NCI-H128 (cell line): ENCODE measurements around the gene OLFML2B.

ENCODE experiments used
- DNase-seq: peaks from one replicate; lab custom pipeline; 2025; ENCODE audit not compliant: unreplicated experiment; lab: John Stamatoyannopoulos, UW

The OLFML2B gene

DNA sequence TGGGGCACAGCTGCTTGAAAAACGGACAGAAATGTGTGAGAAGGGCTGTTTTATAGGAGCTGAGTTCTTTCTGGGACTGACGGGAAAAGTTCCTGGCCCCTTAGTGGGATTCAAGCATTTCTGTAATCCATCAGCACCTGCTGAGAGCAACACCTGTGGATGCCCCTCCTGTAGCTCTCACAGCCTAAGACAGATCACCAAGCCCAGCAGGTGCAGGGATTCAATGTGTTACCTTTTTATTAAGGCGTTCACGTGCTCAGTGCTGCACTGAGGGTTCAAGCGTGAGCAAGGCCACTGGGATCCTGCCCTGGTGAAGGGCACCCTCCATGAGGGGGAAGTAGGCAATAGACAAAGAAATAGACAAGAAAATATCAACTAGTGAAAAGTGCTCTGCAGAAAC, 14.9 kb downstream of the OLFML2B start:
- DNase-seq, result no peak

DNA sequence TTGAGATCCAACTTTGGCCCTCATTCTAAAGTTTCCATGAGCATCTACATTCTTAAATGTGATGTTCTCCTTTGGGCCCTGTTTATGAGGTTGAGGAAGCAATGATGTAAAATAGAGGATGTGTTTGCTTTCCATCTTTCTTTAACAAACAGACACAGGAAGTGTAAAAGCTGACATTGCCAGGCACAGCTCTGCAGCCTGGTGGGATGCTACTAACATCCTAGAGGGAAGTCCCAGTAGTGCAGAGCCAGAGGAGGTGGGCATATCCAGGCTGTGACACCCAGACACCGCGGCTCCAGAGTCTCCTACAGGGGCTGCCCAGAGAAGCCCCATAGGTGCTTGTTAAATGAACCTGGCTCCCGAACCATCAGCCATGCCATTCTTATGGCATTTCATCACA, 16.2 kb downstream of the OLFML2B start:
- DNase-seq, result no peak

DNA sequence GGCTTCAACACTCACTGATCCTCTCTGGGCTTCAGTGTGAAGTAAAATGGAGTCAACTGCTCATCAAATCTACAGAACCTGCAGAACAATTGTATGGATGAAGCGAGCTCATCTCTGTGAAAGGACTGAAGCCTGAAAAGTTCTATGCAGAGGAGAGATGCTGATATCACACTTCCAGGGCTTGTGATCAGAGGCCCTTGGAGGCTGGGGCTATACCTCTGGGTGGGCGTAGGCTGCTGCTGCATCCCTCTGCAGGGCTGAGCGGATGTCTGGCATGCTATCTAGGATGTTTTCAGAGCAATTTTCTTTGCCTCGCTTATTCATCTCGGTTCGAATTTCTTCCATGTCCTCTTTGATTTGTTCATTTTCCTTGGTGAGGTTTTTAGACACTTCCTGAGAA, 17.6 kb downstream of the OLFML2B start:
- no peak for DNase-seq

DNA sequence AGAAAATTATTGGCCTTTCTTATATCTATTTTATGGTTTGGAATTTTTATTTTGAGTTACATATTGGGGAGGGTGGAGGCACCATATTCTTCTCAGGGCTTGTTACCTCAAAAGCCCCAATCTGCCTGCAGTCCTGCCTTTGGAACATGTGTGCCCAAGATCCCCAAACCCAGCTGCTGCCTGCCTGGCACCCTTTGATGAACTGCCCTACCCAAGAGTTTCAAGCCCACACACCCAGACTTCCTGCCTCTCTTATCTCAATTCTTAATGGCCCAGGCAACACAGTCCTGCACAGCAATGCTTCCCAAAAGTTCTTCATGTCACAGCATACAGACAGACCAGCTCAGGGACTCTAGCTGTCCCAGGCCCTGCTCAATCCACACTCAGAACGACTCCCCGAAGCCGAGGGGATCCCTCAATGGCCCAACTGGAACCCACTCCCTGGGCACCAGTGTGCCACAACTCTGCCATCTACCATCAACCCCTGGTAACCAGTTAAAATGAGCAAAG, 19.2 kb downstream of the OLFML2B start:
- no peak for DNase-seq

DNA sequence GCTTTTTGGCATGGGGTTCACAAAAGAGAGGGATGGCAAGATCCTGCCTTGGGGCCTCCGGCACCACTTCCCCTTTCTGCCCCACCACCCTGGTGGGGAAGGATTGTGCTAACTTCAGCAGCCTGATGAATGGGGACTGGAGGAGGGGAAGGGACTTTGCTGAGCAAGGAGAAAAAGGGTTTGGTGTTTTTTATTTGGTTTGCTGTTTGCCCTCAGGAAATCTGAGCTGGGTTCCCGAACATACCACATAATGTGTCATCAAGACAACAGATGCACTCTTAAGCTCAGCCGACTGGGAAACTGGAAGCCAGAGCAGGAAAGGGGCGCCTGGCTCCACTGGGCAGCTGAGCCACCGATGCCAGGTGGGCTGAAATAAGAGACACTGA, 19.8 kb downstream of the OLFML2B start:
- DNase-seq, result no peak

DNA sequence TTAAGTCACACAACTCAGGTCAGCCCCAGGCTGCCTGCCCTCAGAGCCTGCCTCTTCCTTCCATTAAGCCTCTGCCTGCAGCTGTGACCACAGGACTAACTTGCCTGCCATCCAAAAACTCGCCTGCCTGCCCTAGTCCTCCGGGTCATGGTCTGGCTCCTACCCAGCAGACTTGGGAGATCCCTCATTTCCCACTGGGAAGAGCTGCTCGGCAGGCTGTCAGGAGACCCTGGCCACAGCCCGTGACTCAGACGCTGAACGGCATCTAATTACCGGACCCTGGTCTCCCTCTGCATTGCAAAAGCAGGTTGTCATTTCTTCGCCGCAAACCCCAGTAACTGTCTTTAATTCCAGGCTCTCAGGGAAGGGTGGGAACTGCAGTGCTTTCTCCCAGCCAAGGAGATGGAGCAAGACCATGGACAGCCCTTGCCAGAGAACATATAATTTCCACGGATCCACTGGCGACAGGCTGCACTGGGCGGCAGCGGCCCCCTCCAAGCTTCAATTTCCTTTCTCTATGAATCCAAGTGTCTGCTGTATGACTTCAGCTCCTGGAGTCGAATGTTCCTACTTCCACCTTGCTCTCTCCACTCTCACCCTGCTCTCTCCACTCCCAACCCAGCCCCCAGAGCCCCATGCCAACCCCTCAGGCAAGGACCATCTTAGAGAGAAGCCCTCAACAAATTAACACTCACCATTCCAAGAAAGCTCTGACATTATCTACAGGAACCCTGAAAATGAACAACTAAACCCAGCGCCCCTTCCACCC, 20.4 kb downstream of the OLFML2B start:
- DNase-seq, result no peak

DNA sequence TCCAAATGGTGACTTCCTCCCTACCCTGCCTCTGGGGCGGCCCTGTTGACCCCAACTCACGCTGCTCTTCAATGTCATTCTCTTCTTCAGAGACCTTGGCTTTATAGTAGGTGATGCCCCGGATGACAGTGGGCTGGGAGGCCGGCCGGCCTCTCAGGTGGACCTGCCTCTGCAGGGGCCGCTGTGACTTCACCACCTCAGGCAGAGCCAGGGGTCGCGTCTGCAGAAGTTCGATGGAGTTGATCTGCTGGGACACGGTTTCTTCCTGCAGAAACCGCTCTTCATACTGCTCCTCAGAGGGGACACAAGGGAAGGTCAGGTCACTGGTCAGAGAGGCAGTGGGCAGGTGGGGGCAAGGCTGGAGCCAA, 23.6 kb downstream of the OLFML2B start:
- DNase-seq, result no peak

DNA sequence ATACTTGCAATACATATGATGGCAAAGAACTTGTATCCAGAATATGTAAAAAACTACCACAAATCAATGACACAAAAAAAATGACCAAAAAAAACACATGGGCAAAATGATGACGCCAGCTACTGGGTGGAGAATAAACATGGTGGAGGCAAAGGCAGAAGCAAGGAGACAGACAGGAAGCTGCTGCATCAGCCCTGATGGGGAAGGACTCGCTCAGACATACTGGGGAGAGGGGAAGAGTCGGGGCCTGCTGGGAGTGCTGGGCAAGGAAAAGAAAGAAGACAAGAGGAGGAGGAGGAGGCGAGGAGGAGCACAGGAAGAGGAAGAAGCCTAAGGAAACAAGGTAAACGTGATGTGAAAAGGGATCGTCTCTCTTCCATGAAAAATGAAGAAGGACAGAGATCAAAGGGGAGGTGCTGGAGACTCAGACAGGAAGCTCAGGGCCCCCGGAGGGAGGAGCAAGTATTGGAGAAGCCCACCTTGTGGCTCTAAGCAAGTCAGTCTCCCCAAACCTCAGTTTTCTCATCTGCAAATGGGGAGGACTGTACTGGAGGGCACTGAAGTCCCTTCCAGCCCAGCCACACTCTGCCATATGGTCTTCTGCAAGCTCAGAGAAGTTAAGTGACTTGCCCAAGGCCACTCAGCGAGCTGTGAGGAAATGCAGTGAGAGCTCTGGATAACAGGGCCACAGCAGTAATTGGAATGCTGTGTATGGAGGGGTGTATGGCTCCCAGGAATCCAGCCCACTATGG, 24.2 kb downstream of the OLFML2B start:
- no peak for DNase-seq

DNA sequence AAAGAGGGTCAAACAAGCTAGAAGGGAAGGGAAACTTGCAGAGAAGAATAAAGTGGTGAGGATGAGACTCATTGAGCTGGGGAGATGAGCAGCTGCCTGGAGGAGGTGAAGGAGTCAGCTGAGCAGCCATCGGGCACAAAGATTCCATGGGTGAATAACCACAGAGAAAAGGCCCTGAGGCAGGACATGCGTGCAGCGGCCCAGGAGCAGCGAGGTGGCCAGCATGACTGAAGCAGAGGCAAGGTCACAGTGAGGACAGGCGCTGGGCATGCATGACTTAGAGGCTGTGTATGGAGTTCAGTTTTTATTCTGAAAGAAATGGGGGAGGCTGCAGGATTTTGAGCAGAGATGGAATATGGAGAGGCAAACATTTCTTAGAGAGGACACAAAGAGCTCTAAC, 24.9 kb downstream of the OLFML2B start:
- no peak for DNase-seq

DNA sequence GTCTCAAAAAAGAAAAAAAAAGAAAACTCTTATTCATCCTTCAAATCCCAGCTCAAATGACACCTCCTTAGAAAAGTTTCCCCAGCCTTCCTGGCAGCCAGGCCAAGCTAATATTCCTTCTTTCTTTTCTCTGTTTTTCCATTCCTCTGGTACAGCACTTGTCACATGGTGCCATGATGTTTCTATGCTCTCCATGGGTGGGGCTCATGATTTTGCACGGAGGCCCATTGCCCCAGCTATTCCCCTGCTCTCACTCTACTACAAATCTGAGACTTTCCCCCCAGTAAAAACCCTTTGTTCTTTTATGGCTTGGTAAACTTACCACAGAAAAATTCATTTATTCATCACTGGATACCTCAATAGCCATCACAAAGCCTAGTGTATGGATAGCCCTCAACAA, 26.5 kb downstream of the OLFML2B start:
- DNase-seq, result no peak

DNA sequence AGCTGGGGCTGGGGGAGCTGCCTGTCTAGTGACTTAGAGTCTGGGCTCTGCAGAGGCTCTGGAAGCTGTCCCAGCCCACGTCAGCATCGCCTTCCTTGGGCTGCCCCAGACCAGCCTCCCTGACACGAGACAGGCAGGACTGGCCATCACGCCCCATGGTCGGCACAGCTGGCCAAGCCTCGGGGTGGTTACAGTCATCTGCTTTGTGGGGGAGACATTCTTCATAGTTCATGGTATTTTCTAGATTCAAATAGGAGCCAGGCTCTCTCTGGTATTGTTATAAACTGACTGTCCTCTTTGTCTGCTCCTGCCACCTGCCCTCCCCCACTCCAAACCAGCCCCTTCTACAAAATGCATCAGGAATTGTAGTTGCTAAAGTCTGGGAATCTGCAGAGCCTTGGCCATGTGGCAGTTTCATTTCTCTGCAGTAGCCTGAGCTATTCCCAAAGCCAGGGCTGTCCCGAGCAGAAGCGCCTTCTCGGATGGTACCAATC, 29.4 kb downstream of the OLFML2B start:
- no peak for DNase-seq

DNA sequence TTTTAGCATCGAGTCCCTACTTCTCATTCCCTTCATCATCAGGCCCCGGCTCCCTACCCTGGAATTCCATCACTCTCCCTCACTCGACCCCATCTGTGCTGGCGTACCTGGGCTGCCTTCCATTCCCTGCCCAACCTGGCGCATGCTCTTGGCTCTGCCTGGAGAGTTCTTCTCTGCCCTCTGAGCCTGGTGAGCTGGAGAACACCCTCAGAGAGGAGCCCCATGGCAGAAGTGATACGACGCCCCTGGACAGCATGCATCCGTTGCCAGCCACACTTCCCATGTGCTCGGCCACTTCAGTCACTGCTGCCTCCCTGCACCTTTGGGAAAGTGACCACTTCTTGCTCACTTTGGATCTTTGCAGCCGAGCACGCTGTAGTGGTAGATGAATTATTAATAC, 30.1 kb downstream of the OLFML2B start:
- no peak for DNase-seq

DNA sequence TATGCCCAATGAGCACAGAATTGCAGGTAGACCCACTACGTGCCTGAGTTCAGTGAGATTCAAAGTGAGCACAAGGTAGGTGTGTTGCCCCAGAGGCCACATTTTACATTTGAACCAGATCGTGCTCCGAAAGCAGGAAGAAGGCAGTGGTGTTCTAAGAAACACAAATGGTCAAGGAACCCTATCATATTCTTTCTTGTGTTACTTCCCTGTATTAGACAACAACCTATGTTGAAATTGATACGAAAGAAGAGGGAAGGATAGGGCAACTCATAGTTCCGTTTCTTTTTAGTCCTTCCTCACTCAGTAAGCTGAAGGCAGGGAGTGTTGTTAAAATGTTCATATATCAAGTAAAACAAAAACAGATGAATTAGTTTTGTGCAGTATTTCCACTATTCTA, 33.9 kb downstream of the OLFML2B start:
- DNase-seq, result no peak

DNA sequence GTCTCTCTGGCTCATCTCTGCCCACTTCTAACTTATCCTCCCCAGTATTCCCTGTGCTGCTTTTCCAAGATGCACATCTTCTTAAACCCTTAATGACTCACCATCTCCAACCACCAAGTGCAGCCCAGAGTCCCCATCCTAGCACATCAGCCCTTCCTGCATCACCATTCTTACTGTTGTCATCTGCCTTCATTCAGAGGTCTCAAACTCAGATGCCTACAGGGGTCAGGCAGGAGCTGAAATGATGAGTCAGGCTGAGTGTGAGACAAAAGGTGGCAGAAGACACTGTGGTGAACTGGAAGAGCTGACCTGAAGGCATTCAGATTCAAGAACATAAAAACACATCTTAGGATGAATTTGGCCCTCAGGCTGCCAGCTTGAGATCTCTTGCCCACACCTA, 34.6 kb downstream of the OLFML2B start:
- DNase-seq, result no peak

DNA sequence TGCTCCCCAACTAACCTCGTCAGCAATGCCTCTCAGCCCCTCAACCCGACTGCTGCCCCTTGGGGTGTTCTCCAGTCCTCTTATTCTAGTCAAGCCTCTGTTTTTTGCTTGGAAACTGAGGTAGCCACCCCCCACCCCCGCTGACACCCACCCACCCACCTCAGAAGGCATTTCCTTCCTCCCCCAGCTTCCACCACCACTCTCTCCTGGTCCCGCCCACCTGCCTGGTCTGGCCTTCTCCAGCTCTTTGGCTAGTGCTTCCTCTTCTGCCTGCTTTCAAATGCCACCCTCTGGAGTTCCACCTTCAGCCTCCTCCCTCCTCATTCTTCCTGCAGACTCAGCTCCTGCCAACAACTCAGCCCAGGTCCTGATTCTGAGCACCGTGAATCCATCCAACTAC, 35.3 kb downstream of the OLFML2B start:
- DNase-seq, result no peak

DNA sequence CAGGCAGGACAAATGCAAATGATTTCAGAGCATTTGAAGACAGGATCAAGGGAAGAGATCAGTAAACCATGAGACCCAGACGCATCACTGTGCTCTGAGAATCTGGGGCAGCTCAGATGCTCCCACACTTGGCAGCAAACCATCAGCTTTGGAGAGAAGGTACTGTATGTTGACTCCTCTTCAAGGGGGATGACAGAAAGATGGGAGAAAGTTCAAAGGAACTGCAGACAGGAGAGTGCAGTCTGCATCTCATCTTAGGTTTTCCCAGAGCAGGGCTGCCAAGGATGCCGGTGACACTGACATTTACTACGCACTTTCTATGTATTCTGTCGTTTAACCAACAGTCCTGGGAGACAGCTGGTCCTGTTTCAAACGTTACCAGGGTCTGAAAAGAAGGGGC, 35.8 kb downstream of the OLFML2B start:
- no peak for DNase-seq

DNA sequence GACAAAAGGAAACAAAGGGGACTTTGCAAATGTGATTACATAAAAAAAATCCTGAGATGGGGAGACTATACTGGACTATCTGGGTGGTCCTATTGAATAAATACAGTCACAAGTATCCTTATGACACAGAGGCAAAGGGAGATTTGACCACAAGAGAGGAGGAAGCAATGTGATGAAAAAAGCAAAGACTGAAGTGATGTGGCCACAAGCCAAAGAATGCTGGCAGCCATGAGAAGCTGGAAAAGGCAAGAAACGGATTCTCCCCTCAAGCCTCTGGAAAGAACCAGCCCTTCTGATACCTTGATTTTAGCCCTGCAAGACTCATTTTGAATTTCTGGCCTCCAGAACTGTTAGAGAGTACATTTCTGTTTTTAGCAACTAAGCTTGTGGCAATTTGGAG, 36.4 kb downstream of the OLFML2B start:
- no peak for DNase-seq

DNA sequence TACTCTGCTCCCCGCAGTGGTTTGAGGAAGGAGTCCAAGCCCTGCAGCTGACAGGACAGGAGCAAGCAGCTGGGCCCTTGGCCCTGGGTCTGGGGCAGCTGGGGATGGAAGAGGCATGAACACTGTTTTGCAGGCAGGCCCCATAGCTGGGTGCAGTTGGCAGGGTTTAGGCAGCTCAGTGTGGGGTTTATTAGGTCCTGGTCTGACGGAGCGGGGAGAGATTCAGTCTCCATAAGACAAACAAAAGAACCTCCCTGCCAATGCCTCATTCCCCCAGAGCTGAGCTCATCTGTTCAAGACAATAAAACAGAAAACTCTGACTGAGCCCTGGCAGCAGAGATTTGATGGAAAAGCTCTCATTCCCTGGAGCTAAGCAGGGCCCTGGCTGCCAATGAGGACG, 37.3 kb downstream of the OLFML2B start:
- DNase-seq, result no peak

DNA sequence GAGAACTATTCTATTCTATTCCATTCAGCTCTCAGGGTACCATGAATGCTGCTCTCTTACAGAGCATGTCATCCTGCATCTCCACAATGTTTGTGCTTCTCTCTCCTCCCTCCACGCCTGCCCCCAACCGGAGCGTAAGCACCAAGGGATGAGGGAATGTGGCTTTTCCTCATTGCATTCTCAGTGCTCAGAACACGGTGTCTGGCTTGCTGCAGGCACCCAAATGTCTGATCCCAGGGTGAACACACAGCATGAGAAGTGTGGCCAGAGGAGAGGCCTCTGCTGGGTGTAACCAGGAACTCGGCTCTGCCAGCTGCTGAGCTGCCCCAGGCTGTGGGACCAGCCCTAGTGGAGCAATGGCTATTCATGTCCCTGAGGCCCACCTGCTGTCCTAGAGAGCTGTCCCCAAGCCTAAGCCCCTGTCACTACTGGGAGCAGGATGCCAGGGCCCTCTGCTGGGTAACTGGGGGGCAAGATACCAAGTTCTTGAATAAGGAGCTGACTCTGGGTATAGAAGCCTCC, 38.3 kb downstream of the OLFML2B start:
- DNase-seq, result no peak

DNA sequence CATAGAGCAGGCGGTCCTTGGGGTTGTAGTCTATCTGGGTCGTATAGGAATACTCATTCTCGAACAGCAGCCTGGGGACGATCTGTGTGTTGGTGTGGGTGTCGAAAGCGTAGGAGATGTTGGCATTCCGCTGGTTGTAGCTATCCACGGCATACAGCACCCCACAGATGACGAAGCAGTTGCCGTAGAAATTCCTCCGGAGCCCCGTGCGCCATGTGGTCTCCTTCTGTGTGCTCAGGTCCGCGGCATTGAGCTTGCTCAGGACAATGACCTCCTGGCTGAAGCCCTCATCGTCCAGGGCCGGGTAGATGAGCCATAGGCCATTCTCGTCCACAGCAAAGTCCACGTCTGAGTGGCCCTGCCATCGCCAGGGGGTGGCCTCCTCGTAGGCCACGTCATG, 39.9 kb downstream of the OLFML2B start:
- DNase-seq, result no peak

DNA sequence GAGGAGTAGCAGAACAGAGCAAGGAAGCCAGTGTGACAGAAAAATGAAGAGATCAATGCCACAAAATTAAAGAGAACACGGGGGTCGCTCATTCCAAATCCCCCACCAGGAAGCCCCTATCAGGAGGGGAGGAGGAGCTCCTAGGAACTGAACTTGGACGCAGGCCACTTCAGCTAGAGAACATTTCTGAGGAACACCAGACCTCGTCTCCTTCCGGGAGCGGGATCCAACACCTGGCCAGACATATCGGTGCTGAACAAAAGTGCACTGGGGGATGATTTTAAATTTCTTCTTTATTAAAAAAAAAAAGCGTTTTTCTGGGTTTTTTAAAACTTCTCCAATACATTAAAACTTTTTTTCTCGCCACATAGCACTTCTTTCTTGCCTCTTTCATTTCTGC, 40.8 kb downstream of the OLFML2B start:
- DNase-seq, result no peak

DNA sequence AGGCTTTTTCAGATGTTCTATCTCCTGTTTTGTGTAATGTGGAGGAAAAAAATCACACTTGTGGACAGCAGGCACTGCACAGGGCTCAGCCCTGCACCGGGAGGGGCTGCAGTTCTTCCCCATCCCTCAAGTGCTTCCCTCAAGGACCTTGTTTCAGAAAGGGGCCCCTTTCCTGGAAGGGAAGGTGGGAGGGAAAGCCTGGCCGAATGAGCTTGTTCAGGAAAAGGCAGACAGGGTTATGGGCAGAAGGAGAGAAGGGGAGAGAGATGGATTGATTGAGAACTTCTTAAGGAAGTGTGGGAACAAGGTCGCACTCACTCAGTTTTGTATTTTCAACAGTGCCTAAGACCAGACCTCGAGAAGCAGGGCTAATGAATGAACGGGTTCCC, 41.2 kb downstream of the OLFML2B start:
- no peak for DNase-seq
